Lower leg skin (tissue), 4 donors: Measurements from ENCODE around the gene RBM41. TPM values are rescaled to one million over a fixed set of nuclear protein-coding genes. Genes with fewer than 3 reads are reported as not detected.

Source experiments
- DNase-seq, 2 donors: peaks; one replicate each; pipeline ENCODE4 v3.0.0-alpha.2; 2019; ENCODE audit warnings: low spot score in 2 of 2
- H3K4me3 ChIP-seq: fragments of 200-600 bp; sonication (generic); 2 replicates; pipeline ENCODE4 v1.5.1; 2017; ENCODE audit warnings: mild to moderate bottlenecking, low read depth; ENCODE audit not compliant: poor library complexity, severe bottlenecking
- POLR2A ChIP-seq, 2 donors: fragments of 450-650 bp; IDR thresholded peaks; one replicate each; pipeline ENCODE4 v1.6.1; 2016 to 2017; ENCODE audit warnings: antibody characterized with exemption in 2 of 2, mild to moderate bottlenecking in 1 of 2, moderate library complexity in 1 of 2
- WGBS, 2 donors: methylation state at CpG; one replicate each; pipeline ENCODE4 v1.1.5; 2018; 5-methylcytosine and 5-hydroxymethylcytosine counted together
- intact Hi-C: fragments of 100-400 bp; cut with DNase I; formaldehyde crosslinking; loops from one replicate; pipeline ENCODE4 v1.15.0; 2023; ENCODE audit warnings: low total_unique reads
- total RNA-seq, 4 donors: library from RNA; depleted of rRNA; stranded (reverse); fragments of >200 nt; gene quantifications; one replicate each; pipeline ENCODE4 v1.1.0, GENCODE V29; 2016
- TF ChIP-seq, protein P1 (sequence below), 3 donors: fragments of 450-650 bp; IDR thresholded peaks; one replicate each; pipeline ENCODE4 v1.5.1; 2016; ENCODE audit warnings: antibody characterized with exemption in 3 of 3, mild to moderate bottlenecking in 3 of 3, moderate library complexity in 2 of 3

Gene RBM41
- total RNA-seq, 4 donors from 2014 or later = 10.5 to 23.5 (median 19.7) TPM

DNA sequence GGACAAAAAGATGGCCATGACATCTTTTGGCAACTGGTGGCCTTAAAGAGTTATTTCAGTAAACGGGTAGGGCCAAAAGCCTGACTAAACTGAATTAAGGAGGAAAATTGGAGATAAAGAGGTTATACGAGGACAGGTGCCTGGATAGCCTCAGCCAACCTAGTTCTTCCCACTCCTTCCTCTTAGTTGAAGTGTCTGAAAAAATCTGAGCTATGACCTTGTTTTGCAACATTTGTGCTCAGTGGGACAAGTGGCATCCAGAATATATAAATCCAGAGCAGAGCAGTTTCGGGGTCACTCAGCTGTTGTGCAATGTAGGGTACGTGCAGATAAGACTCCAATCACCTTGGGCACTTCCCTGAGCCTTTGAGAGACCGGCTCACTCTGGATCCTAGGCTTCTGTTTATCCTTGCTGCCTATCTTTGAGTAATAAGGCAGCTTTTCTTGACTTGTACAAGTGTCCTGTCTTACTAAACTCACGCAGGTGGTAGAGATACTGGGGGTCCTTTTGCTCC lies 68.4 kb downstream of the RBM41 start:
- TF ChIP-seq POLR2A (IDR thresholded peaks at IDR 0.05) = no peak
- TF ChIP-seq, protein P1, sequence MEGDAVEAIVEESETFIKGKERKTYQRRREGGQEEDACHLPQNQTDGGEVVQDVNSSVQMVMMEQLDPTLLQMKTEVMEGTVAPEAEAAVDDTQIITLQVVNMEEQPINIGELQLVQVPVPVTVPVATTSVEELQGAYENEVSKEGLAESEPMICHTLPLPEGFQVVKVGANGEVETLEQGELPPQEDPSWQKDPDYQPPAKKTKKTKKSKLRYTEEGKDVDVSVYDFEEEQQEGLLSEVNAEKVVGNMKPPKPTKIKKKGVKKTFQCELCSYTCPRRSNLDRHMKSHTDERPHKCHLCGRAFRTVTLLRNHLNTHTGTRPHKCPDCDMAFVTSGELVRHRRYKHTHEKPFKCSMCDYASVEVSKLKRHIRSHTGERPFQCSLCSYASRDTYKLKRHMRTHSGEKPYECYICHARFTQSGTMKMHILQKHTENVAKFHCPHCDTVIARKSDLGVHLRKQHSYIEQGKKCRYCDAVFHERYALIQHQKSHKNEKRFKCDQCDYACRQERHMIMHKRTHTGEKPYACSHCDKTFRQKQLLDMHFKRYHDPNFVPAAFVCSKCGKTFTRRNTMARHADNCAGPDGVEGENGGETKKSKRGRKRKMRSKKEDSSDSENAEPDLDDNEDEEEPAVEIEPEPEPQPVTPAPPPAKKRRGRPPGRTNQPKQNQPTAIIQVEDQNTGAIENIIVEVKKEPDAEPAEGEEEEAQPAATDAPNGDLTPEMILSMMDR (IDR thresholded peaks at IDR 0.05) = no peak
- DNase-seq = no peak
- intact Hi-C loops = no loop called here
- H3K4me3 ChIP-seq = no peak overlapping the region
- 55 to 74% methylated on average over 6 of the region's 6 CpGs for WGBS, 2 donors

DNA sequence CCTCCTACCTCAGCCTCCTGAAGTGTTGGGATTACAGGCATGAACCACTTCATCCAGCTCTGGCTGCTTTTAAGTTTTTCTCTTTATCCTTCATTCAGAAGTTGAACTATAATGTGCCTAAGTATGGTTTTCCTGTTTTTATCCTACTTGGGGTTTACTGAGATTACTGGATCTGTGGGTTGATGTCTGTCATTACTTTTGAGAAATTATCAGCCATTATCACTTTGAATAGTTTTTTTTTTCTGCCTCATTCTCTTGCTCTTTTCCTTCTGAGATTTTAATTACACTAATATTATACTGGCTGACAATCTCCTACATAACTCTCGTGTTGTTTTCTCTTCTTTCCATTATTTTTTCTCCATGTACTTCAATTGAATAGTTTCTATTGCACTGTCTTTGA lies 71.0 kb downstream of the RBM41 start:
- DNase-seq = no peak
- WGBS, 2 donors = 65 to 71% methylated on average over 1 of the region's 1 CpG
- TF ChIP-seq, protein P1 (IDR thresholded peaks at IDR 0.05) = no peak
- no peak for TF ChIP-seq POLR2A (IDR thresholded peaks at IDR 0.05)
- intact Hi-C loops = no loop called here
- H3K4me3 ChIP-seq = no peak overlapping the region

DNA sequence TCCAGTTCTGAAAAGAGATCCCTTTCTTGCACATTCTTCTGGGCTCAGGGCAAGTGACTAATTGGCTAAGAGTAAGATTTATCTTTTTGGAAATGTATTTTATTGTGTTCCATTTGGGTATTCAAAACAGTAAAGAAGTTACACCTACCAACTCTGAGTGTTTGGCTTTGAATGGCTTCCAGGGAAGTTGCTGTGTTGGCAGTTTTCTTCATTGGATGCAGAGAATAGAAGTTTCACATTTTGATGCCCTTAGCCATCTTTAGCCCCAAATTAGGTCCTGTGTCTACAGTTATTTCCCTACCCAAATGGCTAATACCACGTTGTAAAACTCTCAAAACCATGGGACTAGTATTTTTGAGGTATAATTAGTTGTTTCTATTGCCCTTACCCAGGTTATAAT lies 88.9 kb downstream of the RBM41 start:
- H3K4me3 ChIP-seq = no peak overlapping the region
- no peak for TF ChIP-seq POLR2A (IDR thresholded peaks at IDR 0.05)
- TF ChIP-seq, protein P1 (IDR thresholded peaks at IDR 0.05) = no peak
- no peak for DNase-seq
- 40 to 64% methylated on average over 1 of the region's 1 CpG for WGBS, 2 donors
- intact Hi-C loops = no loop called here

DNA sequence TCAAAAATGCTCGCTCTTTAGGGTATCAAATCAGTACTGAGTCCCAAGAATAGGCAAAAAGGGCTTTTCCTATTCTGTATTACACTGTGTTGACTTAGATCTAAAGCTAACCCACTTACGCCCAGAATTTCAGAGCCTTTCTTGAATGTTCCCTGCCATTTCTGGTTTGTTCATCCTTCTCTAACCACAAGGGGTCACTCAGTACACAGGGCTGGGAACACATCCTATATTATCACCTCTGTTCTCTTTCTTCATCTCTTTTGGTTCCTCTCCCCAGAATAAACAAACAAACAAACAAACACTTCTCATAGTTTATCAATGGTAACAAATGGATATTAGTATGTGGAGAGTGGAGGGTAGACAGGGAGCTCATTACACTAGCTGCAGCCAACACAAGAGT lies 93.1 kb downstream of the RBM41 start:
- no peak for DNase-seq
- TF ChIP-seq POLR2A (IDR thresholded peaks at IDR 0.05) = no peak
- TF ChIP-seq, protein P1 (IDR thresholded peaks at IDR 0.05) = no peak
- intact Hi-C loops = no loop called here
- no peak overlapping the region for H3K4me3 ChIP-seq
- 20 to 45% methylated on average over 2 of the region's 2 CpGs for WGBS, 2 donors

DNA sequence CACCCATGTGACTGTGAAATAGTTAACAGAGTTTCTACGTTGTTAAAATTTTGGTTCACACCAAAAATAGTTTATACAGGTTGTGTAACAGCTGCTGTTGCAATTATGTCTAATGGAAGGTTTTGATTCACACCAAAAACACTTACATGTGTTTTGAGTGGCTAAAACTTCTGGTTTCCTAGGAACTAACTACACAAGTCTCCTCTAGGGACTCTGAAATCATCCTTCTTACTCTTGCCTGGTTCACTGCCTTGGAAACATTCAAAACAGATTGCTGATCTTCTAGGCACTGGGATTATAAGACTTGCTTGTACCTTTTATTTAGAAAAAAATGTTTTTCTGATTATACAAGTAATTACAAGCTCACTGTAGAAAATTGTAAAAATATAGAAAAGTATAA lies 103.7 kb downstream of the RBM41 start:
- 7 to 28% methylated on average over 1 of the region's 1 CpG for WGBS, 2 donors
- no peak overlapping the region for H3K4me3 ChIP-seq
- DNase-seq = no peak
- intact Hi-C loops = no loop called here
- no peak for TF ChIP-seq POLR2A (IDR thresholded peaks at IDR 0.05)
- TF ChIP-seq, protein P1 (IDR thresholded peaks at IDR 0.05) = no peak

Other genes starting within 250 kb of the RBM41 start
- not detected for gene RIPPLY1, start 215.5 kb downstream of the RBM41 start, total RNA-seq
- gene CLDN2, start 198.4 kb downstream of the RBM41 start, total RNA-seq = not detected
- 10 to 100 TPM; 19.9 to 27.3 (median 23.7) TPM for gene MORC4, start 118.6 kb downstream of the RBM41 start, total RNA-seq
- 1 to 10 TPM; 1.3 to 4.2 (median 2.6) TPM for gene NUP62CL, start 87.6 kb upstream of the RBM41 start, total RNA-seq
- not detected for gene DNAAF6, start 87.8 kb upstream of the RBM41 start, total RNA-seq